Measurements from ENCODE around the gene GAL3ST3. TPM values are rescaled to one million over a fixed set of nuclear protein-coding genes. Genes with fewer than 3 reads are reported as not detected.

The GAL3ST3 gene
- total RNA-seq, 6 donors from 2014 or later = 2.4 TPM; not detected in 5

GRCh38 chr11:66016793-66017177 lies 32.2 kb downstream of the GAL3ST3 start:
- WGBS, 2 donors = 91% methylated on average over 6 to 9 of the region's 10 CpGs
- H3K4me1 ChIP-seq = peaks cover 10 to 36% (median 23%) of the 10 kb centered on the region in 4 donors
- peaks cover 0 to 6% (median 3%) of the 10 kb centered on the region in 4 donors for H3K27me3 ChIP-seq
- DNase-seq = no peak
- no peak overlapping the region for H3K4me3 ChIP-seq
- no peaks in the 10 kb centered on the region for H3K9me3 ChIP-seq
- TF ChIP-seq EP300 (IDR thresholded peaks at IDR 0.05) = no peak
- TF ChIP-seq, protein P1, sequence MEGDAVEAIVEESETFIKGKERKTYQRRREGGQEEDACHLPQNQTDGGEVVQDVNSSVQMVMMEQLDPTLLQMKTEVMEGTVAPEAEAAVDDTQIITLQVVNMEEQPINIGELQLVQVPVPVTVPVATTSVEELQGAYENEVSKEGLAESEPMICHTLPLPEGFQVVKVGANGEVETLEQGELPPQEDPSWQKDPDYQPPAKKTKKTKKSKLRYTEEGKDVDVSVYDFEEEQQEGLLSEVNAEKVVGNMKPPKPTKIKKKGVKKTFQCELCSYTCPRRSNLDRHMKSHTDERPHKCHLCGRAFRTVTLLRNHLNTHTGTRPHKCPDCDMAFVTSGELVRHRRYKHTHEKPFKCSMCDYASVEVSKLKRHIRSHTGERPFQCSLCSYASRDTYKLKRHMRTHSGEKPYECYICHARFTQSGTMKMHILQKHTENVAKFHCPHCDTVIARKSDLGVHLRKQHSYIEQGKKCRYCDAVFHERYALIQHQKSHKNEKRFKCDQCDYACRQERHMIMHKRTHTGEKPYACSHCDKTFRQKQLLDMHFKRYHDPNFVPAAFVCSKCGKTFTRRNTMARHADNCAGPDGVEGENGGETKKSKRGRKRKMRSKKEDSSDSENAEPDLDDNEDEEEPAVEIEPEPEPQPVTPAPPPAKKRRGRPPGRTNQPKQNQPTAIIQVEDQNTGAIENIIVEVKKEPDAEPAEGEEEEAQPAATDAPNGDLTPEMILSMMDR (IDR thresholded peaks at IDR 0.05) = no peak
- no peak for TF ChIP-seq POLR2A (IDR thresholded peaks at IDR 0.05)
- TF ChIP-seq POLR2AphosphoS5 (IDR thresholded peaks at IDR 0.05) = no peak
- ATAC-seq (ENCODE audit: low FRiP score in 2 of 2) = no peak
- H3K36me3 ChIP-seq = no peaks in the 10 kb centered on the region
- no peak overlapping the region for H3K27ac ChIP-seq

DNA sequence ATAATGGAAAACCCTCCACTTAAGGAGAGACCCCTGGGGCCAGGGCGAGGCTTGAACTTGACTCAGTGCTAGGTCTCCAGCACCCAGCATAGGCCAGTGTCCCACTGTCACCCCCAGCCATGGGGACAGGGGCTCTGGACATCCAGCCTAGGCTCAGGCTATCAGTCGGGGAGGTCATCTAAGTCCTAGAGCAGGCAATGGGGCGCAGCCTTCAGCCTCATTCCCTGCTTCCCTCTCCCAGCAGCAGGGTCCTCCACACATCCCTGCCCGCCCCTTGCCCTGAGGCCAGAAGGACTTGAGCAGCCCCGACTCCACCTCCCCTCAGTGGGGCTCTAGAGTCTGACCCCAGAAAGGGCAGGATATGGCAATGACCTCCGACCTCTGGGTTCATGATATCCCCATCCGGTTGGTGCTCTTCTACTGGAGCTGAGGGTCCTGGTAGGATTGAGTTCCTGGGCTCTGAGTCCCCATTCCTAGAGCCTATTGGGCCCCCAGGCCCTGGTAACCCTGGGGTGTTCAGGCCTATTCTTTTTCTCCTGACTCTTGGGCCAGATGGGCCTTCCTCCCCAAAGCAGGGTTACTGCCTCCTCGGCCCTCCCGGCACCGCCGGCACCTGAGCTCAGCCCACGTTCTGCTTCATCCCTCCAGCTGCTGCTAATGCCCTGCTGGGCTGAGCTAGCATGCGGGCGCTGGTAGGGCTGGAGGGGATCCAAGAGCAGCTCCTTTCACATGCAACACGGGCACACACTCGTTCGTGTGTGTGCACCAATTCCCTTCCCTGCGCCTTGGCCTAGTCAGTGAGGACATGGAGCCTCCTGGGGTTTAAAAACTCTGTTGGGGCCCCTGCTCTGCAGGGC lies 32.8 kb downstream of the GAL3ST3 start:
- Histone ChIP-seq H3K27me3 (peaks cover 0 to 12% (median 5%) of the 10 kb centered on the region in 4 donors), H3K4me1 (peaks cover 9 to 35% (median 20%) of the 10 kb centered on the region in 4 donors), H3K27ac (peak overlapping the region in 2 of 4 donors; percentile 52 to 72), H3K36me3 (no peaks in the 10 kb centered on the region), H3K9me3 (no peaks in the 10 kb centered on the region), H3K4me3 (no peak overlapping the region)
- TF ChIP-seq POLR2A (IDR thresholded peaks at IDR 0.05) (no peak), POLR2AphosphoS5 (IDR thresholded peaks at IDR 0.05) (no peak), EP300 (IDR thresholded peaks at IDR 0.05) (no peak)
- TF ChIP-seq, protein P1 (IDR thresholded peaks at IDR 0.05) = no peak
- DNase-seq (no peak), ATAC-seq (ENCODE audit: low FRiP score in 2 of 2) (no peak)
- WGBS, 2 donors = 89 to 90% methylated on average over 13 to 17 of the region's 18 CpGs

DNA sequence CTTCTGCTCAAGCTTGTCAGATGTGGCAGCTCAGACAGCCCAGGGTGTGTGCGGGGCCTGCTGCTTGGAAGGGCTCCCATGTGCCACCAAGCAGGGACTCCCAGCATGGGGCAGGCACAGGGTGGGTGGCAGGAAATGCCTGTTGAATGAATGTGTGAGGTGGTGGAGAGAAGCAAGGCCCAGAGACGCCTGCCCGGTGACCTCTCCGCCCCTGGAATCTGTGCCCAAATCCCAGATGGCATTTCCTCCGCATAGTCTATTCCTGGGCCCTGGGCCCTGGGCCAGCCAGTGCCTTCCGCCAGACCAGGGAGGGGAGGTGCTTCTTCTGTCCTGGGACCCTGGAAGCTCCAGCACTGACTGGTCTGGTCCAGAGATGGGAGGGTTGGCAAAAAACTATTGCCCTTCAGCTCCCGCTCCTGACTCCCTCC lies 33.5 kb downstream of the GAL3ST3 start:
- whole genome bisulfite sequencing, 2 donors = 54 to 70% methylated on average over 3 to 4 of the region's 7 CpGs
- no peak for DNase-seq
- Histone ChIP-seq H3K27me3 (peaks cover 0 to 12% (median 5%) of the 10 kb centered on the region in 4 donors), H3K4me3 (no peak overlapping the region), H3K36me3 (no peaks in the 10 kb centered on the region), H3K9me3 (no peaks in the 10 kb centered on the region), H3K27ac (peak overlapping the region in 2 of 4 donors; percentile 52 to 72), H3K4me1 (peaks cover 9 to 30% (median 16%) of the 10 kb centered on the region in 4 donors)
- no peak for ATAC-seq (ENCODE audit: low FRiP score in 2 of 2)
- TF ChIP-seq EP300 (IDR thresholded peaks at IDR 0.05) (no peak), POLR2AphosphoS5 (IDR thresholded peaks at IDR 0.05) (no peak), POLR2A (IDR thresholded peaks at IDR 0.05) (no peak)
- TF ChIP-seq, protein P1 (IDR thresholded peaks at IDR 0.05) = no peak

DNA sequence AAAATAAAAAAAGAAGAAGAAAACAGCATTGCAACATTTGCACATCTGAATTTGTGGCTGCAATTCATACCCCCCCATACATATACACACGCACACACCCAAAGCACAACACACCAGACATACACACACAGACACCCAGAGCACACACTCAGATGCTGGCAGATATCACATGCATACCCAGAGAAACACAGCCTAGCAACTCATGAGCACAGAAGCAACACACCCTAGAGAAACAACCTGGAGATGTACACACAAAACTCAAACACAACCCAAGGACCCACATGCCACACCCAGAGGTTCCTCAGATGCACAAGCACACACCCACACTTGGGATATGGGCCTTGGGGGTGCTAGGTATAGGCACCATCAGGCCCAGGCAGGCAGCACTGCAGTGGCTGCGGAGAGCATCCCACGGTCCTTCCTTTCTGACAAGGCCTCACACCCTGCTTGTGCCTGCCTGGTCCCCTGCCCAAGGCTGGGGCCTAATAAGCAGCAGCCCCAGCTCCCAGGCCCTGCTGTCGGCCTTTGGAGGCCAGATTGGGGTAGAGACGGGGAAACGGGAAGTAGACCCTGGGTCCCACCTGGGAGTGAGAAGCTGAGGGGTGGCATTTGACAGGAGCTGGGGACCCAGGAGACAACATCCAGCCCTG lies 34.0 kb downstream of the GAL3ST3 start:
- H3K27ac ChIP-seq = peak overlapping the region in 2 of 4 donors; percentile 52 to 72
- peaks cover 0 to 12% (median 5%) of the 10 kb centered on the region in 4 donors for H3K27me3 ChIP-seq
- H3K4me3 ChIP-seq = no peak overlapping the region
- 75 to 78% methylated on average over 1 to 4 of the region's 6 CpGs for WGBS, 2 donors
- no peaks in the 10 kb centered on the region for H3K9me3 ChIP-seq
- H3K36me3 ChIP-seq = no peaks in the 10 kb centered on the region
- H3K4me1 ChIP-seq = peaks cover 9 to 30% (median 16%) of the 10 kb centered on the region in 4 donors
- no peak for TF ChIP-seq EP300 (IDR thresholded peaks at IDR 0.05)
- TF ChIP-seq, protein P1 (IDR thresholded peaks at IDR 0.05) = no peak
- no peak for TF ChIP-seq POLR2A (IDR thresholded peaks at IDR 0.05)
- TF ChIP-seq POLR2AphosphoS5 (IDR thresholded peaks at IDR 0.05) = no peak
- DNase-seq (no peak), ATAC-seq (ENCODE audit: low FRiP score in 2 of 2) (no peak)
